ENCODE data around the gene MCF2.

- TF ChIP-seq CTCF (IDR thresholded peaks at IDR 0.05) (no peak), POLR2A (IDR thresholded peaks at IDR 0.05) (no peak), EP300 (IDR thresholded peaks at IDR 0.05) (no peak)
These were observed 16.7 kb upstream of the MCF2 start for GRCh38 chrX:139724626-139725025.

All from ovary (tissue), 3 donors.